Kidney (tissue), 14 donors: ENCODE measurements around the gene RIMBP2. TPM values are rescaled to one million over a fixed set of nuclear protein-coding genes. Genes with fewer than 3 reads are reported as not detected.

Experiments
- DNase-seq, 5 donors: peaks; one replicate each; pipeline ENCODE4 v3.0.0-alpha.2; 2013 to 2020
- FAIRE-seq: peaks from 2 replicates; lab custom pipeline; 2012; peaks lifted over from hg19 to GRCh38; lab: Jason Lieb, UNC
- H3K27ac ChIP-seq, 2 donors: one replicate each; pipeline ENCODE4 v1.7.0; 2013; ENCODE audit warnings: low read depth in 2 of 2, low read length in 2 of 2, inconsistent platforms in 1 of 2
- H3K27me3 ChIP-seq: one replicate; pipeline ENCODE4 v1.7.1; 2013; ENCODE audit warnings: low read length, inconsistent platforms; ENCODE audit not compliant: control insufficient read depth, insufficient read depth
- H3K36me3 ChIP-seq, 3 donors: one replicate each; pipeline versions ENCODE4 v1.7.0 to v1.7.1; 2013; ENCODE audit warnings: low read length in 3 of 3, control low read depth in 1 of 3, inconsistent platforms in 1 of 3; ENCODE audit not compliant: insufficient read depth in 3 of 3, control insufficient read depth in 2 of 3
- H3K4me1 ChIP-seq, 3 donors: one replicate each; pipeline versions ENCODE4 v1.7.0 to v1.7.1; 2013; ENCODE audit warnings: low read length in 3 of 3, inconsistent platforms in 1 of 3, low read depth in 1 of 3; ENCODE audit not compliant: control insufficient read depth in 2 of 3, insufficient read depth in 2 of 3
- H3K4me3 ChIP-seq, 3 donors: one replicate each; pipeline versions ENCODE4 v1.7.0 to v1.8.1; 2013; ENCODE audit warnings: low read length in 3 of 3, control low read depth in 1 of 3, inconsistent platforms in 1 of 3
- H3K9ac ChIP-seq, 3 donors: one replicate each; pipeline versions ENCODE4 v1.7.0 to v1.7.1; 2013; ENCODE audit warnings: low read length in 3 of 3, control low read depth in 1 of 3, inconsistent platforms in 1 of 3
- H3K9me3 ChIP-seq, 3 donors: one replicate each; pipeline versions ENCODE4 v1.7.0 to v1.7.1; 2013; ENCODE audit warnings: low read length in 3 of 3, control low read depth in 1 of 3, inconsistent platforms in 1 of 3; ENCODE audit not compliant: control insufficient read depth in 2 of 3, insufficient read depth in 1 of 3
- intact Hi-C: fragments of 100-400 bp; cut with DNase I; formaldehyde crosslinking; loops from one replicate; pipeline ENCODE4 v1.11.1; 2022
- polyA plus RNA-seq: library from polyadenylated mRNA; stranded (reverse); fragments of 350-450 nt; fragmentation: Illumina TruSeq; extraction: RNeasy Lipid Tissue Mini Kit (QIAGEN cat#74804); gene quantifications from one replicate; pipeline ENCODE4 v1.2.3, GENCODE V29; 2014; ENCODE audit warnings: low read depth, low replicate concordance; ENCODE audit not compliant: insufficient read depth
- total RNA-seq: library from RNA; stranded (reverse); fragmentation: NEBNext Ultra II Directional; extraction: Animal tissue kit (Norgen Biotek cat#: 25700); gene quantifications from one replicate; pipeline ENCODE4 v1.2.1, GENCODE V29; 2021
- TF ChIP-seq, protein P1 (sequence below): IDR thresholded peaks from 3 replicates; pipeline ENCODE4 v1.5.1; 2012; ENCODE audit warnings: mild to moderate bottlenecking, moderate library complexity, borderline replicate concordance; ENCODE audit not compliant: insufficient read depth; ENCODE audit errors: extremely low read depth
- donor health status: control.
- donor health status: control.
- donor health status: control.
- donor health status: control.
- donor health status: control.
- donor health status: DM: yes; HTN: yes; CAD: no.
- donor health status: Normal renal cell carcinoma (clear cell type).

RIMBP2 gene
- total and polyA plus RNA-seq, 2 donors from 2014 or later = 2.8 to 51.7 TPM

DNA sequence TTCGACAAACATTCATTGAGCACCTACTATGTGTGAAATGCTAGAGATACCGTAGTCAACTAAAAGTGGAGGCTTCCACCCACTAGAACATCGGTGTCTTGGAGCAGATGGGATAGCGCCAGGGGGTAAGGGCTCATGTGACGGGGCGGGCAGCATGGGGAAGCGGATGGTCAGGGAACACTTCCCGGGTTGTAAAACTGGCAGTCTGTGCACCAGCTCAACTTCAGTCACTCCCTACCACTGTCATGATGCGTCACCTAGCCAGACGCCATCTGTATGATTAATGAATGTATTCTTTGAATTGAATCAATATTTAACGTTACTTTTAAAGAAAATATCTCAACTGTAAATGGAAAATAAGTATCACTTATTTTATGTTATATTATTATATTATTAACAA is 284.9 kb downstream of the RIMBP2 start:
- FAIRE-seq = no peak
- Histone ChIP-seq H3K9ac (no peak overlapping the region), H3K4me3 (no peak overlapping the region), H3K36me3 (no peaks in the 10 kb centered on the region), H3K27me3 (no peaks in the 10 kb centered on the region), H3K9me3 (peaks cover 0 to 8% (median 3%) of the 10 kb centered on the region in 3 donors), H3K27ac (no peak overlapping the region), H3K4me1 (no peaks in the 10 kb centered on the region)
- intact Hi-C loops = no loop called here
- DNase-seq = no peak
- TF ChIP-seq, protein P1, sequence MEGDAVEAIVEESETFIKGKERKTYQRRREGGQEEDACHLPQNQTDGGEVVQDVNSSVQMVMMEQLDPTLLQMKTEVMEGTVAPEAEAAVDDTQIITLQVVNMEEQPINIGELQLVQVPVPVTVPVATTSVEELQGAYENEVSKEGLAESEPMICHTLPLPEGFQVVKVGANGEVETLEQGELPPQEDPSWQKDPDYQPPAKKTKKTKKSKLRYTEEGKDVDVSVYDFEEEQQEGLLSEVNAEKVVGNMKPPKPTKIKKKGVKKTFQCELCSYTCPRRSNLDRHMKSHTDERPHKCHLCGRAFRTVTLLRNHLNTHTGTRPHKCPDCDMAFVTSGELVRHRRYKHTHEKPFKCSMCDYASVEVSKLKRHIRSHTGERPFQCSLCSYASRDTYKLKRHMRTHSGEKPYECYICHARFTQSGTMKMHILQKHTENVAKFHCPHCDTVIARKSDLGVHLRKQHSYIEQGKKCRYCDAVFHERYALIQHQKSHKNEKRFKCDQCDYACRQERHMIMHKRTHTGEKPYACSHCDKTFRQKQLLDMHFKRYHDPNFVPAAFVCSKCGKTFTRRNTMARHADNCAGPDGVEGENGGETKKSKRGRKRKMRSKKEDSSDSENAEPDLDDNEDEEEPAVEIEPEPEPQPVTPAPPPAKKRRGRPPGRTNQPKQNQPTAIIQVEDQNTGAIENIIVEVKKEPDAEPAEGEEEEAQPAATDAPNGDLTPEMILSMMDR = no peak

DNA sequence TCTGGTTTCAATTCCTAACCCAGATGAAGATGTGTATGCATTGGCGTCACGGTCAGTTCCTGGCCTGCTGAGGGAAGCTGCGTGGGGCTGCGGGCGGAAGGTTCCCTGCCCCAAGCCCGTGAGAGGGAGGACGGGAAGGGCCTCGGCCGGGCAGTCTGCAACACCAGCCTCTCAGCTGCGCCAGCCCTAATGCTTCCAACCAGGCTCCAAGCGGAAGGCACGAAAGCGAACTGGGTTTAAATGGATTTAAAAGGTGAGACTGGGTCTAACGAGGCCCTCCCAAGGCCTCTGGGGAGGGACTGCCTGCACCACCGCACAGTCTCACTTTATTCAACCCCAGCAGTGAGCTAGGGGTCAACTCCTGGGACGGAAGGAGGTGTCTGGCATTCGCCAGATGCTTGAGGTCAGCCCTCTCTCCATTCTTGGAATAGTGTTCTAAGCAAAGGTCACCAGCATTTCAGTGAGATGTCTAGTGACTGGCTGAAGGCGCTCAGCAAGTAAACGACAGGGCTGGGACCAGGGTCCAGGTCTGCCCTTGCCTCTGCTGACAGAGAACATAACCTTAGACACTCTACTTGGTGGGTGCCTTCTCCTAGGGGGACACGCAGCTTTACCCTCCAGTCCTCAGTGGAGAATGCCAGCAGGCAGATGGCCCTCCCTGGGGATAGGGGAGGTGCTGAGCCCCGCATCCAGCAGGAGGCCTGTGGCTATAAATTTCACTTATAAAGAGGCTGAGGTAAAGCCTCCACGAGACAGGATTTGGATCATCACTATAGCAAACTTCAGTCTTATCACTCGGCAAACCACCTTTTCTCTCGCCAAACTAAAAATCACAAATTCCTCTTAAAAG is 286.2 kb downstream of the RIMBP2 start:
- Histone ChIP-seq H3K9ac (no peak overlapping the region), H3K4me3 (no peak overlapping the region), H3K36me3 (no peaks in the 10 kb centered on the region), H3K27me3 (no peaks in the 10 kb centered on the region), H3K27ac (no peak overlapping the region), H3K4me1 (no peaks in the 10 kb centered on the region), H3K9me3 (peaks cover 0 to 8% (median 3%) of the 10 kb centered on the region in 3 donors)
- TF ChIP-seq, protein P1 = no peak
- intact Hi-C loops = no loop called here
- DNase-seq = no peak
- no peak for FAIRE-seq

DNA sequence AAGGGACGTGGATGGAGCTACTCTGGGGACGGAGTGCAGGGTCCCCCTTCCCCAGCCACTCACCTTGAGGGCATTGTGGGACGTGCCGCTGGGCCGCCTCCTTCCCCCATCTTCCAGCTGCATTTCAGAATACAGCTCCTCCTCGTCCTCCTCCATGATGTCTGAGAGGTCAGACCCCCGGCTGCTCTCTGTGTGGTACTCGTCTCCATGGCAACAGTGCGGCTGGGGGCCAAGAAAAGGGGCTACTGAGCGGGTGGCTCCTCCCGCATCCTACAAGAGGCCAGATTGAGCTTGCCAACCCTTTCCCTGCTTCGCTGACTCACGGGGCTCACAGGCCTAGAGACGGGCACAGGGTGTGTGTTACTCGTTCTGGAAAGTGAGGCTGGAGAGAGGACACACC is 288.0 kb downstream of the RIMBP2 start:
- Histone ChIP-seq H3K36me3 (no peaks in the 10 kb centered on the region), H3K9ac (no peak overlapping the region), H3K4me3 (no peak overlapping the region), H3K4me1 (no peaks in the 10 kb centered on the region), H3K9me3 (peaks cover 0 to under 1% (median 0%) of the 10 kb centered on the region in 3 donors), H3K27ac (no peak overlapping the region), H3K27me3 (no peaks in the 10 kb centered on the region)
- intact Hi-C loops = no loop called here
- FAIRE-seq = no peak
- peak in 2 of 5 donors; percentile 4 to 22 for DNase-seq
- TF ChIP-seq, protein P1 = no peak
